Measurements from ENCODE around the gene TNRC6A.

TNRC6A gene

DNA sequence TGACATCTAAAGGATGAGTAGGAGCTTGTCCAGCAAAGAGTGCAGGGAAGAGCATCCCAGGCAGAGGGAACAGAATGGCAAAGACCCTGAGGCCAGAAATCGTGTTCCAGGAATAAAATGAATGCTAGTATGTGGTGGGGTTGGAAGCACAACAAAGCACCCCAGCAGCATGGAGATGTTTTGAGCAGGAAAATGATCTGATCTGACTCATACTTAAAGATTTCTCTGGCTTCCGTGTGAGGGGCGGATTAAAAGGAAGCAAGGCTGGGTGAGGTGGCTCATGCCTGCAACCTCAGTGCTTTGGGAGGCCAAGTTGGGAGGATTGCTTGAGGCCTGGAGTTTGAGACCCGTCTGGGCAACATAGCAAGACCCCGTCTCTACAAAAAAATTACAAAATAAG, 118.6 kb downstream of the TNRC6A start:
- TF ChIP-seq, protein P1, sequence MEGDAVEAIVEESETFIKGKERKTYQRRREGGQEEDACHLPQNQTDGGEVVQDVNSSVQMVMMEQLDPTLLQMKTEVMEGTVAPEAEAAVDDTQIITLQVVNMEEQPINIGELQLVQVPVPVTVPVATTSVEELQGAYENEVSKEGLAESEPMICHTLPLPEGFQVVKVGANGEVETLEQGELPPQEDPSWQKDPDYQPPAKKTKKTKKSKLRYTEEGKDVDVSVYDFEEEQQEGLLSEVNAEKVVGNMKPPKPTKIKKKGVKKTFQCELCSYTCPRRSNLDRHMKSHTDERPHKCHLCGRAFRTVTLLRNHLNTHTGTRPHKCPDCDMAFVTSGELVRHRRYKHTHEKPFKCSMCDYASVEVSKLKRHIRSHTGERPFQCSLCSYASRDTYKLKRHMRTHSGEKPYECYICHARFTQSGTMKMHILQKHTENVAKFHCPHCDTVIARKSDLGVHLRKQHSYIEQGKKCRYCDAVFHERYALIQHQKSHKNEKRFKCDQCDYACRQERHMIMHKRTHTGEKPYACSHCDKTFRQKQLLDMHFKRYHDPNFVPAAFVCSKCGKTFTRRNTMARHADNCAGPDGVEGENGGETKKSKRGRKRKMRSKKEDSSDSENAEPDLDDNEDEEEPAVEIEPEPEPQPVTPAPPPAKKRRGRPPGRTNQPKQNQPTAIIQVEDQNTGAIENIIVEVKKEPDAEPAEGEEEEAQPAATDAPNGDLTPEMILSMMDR (IDR thresholded peaks at IDR 0.05; ENCODE audit: borderline replicate concordance, insufficient read depth, low read depth, low read length): no peak
- H3K4me3 ChIP-seq (ENCODE audit: low read depth, low read length): no peak overlapping the region

- no peak overlapping the region for H3K4me3 ChIP-seq (ENCODE audit: low read depth, low read length)
- TF ChIP-seq, protein P1 (IDR thresholded peaks at IDR 0.05; ENCODE audit: borderline replicate concordance, insufficient read depth, low read depth, low read length): no peak
Measured at GRCh38 chr16:24849641-24850040, 120.2 kb downstream of the TNRC6A start.

GRCh38 chr16:24850289-24850938, 121.0 kb downstream of the TNRC6A start:
- H3K4me3 ChIP-seq (ENCODE audit: low read depth, low read length): no peak overlapping the region
- TF ChIP-seq, protein P1 (IDR thresholded peaks at IDR 0.05; ENCODE audit: borderline replicate concordance, insufficient read depth, low read depth, low read length): no peak

GRCh38 chr16:24851700-24852099, 122.2 kb downstream of the TNRC6A start:
- no peak overlapping the region for H3K4me3 ChIP-seq (ENCODE audit: low read depth, low read length)
- TF ChIP-seq, protein P1 (IDR thresholded peaks at IDR 0.05; ENCODE audit: borderline replicate concordance, insufficient read depth, low read depth, low read length): no peak

DNA sequence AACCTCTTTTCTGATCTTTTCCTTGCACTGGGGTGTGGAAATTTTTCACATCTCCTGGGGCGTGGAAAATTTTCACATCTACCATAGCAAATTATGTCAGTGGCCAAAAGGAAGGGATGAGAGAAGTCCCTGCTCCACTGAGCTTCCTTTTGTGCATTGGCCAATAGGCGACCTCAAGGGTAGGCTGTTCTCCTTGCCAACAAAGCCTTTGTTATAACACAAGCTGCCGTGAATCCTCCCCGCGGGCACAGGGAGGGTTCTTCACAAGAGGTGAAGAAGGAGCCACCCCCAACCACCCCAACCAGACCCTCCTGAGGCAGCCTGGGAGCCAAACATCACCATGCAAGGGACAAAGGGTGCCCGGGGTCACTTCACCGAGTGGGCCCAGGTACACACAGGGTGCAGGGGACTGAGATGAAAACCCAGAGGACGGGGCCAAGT, 122.8 kb downstream of the TNRC6A start:
- TF ChIP-seq, protein P1 (IDR thresholded peaks at IDR 0.05; ENCODE audit: borderline replicate concordance, insufficient read depth, low read depth, low read length): no peak

GRCh38 chr16:24853169-24853824, 123.8 kb downstream of the TNRC6A start:
- no peak overlapping the region for H3K4me3 ChIP-seq (ENCODE audit: low read depth, low read length)

More for the DNA sequence above, 122.8 kb downstream of the TNRC6A start:
- H3K4me3 ChIP-seq (ENCODE audit: low read depth, low read length): no peak overlapping the region

More at GRCh38 chr16:24853169-24853824, 123.8 kb downstream of the TNRC6A start:
- TF ChIP-seq, protein P1 (IDR thresholded peaks at IDR 0.05; ENCODE audit: borderline replicate concordance, insufficient read depth, low read depth, low read length): no peak
